HG03175 (cell line): ENCODE results near the gene TBX15.

Experiments used
- ATAC-seq: cut with Tn5 transposase; IDR thresholded peaks from one replicate; pipeline ENCODE4 v1.9.1; 2021; ENCODE audit warnings: mild to moderate bottlenecking, moderate library complexity; ENCODE audit not compliant: unreplicated experiment

Gene TBX15

GRCh38 chr1:118900643-118901440 lies 87.3 kb downstream of the TBX15 start:
- no peak for ATAC-seq

DNA sequence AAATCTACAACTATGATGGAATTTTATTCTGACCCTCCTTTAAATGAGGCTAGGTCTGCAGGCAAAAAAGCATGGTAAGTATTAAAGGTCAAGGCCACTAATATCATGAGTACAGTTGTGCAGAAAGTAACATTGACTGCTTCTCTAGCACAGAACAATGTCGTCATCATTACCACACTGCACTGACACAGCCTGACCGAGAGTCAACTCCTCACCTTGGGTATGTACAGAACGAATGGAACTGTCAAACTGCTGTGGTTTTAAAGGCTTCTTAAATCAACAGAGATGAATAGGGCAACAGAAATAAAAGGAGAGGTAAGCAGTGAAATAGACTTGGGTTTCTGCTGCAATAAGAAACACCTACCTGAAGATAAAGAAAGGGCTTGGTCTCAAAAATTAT lies 88.8 kb downstream of the TBX15 start:
- no peak for ATAC-seq

DNA sequence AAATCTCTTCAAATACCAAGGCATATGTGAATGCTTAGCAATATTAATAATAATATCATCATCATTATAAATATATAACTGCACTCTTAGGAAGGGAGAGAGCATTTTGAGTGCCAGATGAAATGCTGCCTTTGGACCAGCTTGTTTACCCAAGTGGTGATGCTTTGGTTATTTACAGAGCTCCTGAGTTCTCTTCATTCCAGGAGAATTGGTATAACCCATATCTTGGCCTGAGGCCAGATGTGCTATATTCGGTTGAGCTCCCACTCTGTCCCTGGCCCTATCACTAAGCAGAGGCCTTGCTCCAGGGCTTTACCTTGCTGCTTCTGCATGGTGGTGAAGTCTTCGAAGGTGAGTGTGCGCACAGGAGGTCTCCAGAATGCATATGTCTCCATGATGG lies 89.4 kb downstream of the TBX15 start:
- ATAC-seq, result no peak

DNA sequence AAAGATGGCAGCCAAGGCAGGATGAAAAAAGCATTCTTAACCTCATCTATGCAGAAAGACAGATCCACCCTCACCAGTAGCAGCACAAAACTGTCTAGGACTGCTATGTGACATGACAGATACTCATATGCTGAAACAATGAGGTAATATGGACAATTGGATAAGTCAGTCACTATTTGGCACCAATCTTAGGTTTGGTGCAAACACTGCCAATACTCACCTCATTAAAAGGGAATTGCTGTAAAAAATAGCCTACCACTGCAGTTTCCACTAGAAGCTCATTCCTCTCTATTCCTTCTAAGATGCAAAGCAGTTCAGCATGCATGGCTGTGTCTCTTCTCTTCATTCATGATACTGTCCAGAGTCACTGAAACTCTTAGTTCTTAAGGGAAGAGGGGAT lies 91.7 kb downstream of the TBX15 start:
- ATAC-seq, result no peak

DNA sequence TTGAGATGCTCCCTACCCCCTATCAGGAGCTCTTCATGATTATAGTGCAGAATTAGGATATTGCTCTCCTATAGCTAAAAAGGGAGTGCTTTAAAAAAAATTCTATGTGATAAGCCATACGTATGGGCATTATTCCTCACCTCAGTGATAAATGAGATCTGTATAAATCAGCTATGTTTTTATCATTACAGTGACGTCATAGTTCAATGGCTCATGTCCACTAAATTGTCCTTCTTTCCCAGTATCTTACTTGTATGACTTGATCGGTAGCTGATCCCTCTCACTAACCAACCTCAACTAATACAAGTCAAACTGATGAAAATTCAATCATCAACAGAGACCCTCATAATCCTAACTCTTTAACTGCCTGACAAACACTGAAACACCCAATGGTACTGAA lies 93.3 kb downstream of the TBX15 start:
- ATAC-seq, result no peak

- ATAC-seq, result no peak
These were observed 97.2 kb downstream of the TBX15 start for GRCh38 chr1:118890851-118891384.

- no peak for ATAC-seq
These were observed 103.2 kb downstream of the TBX15 start for GRCh38 chr1:118884946-118885345.

GRCh38 chr1:118881751-118882150 lies 106.4 kb downstream of the TBX15 start:
- ATAC-seq, result no peak

- no peak for ATAC-seq
These were observed 109.5 kb downstream of the TBX15 start for GRCh38 chr1:118878661-118879060.

DNA sequence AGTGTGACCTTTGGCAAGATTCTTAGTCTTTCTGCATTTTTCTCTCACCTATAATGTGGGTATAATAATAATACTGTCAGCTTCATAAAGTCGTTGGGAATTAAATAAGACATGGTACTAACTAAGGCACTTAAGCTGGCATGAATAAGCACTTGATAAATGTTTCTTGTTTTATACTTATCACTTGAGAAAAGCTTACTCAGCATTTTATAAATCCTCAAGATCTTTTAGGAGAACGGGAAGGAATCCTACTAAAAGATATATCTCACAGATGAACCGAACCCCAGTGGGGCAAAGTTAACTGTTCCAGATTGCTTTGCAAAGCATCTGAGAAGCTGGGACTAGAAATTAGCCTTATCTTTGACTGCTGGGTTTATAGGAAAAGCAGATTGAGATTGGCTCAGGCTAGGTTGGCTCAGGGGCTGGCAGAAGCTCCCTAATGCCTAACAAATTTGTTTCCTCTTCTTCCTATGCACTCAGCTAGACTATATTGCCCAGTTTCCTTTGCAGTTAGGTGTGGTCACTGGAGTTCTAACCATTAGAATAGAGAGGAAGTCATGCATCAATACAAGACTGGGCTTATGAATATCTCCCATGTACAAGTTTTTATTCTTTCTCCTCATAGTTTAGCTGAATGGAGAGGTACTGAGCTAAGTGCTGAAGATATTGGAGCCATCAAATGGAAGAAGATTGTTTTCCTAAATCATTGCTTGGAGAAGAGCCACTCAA lies 110.3 kb downstream of the TBX15 start:
- ATAC-seq, result no peak

- ATAC-seq, result no peak
These were observed 116.5 kb downstream of the TBX15 start for GRCh38 chr1:118871582-118872171.

- no peak for ATAC-seq
These were observed 119.8 kb downstream of the TBX15 start for GRCh38 chr1:118868387-118868786.

DNA sequence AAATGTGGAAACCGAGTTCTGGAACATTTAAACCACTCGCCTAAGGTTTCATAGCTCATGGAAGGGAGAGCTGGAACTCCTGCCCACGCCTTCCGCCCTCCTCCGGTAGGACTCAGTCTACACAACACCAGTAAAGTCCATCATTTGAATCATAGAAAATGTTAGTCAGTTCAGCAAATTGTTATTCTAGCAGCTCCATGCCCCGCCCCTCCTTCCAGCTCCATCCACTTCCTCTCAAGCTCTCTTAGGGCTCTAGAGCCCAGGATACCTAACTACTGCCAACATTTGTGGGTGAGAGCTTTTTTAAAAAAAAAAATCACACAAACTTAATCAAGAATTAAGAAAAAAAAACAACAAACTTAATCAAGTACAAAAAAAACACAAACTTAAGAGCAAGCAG lies 121.8 kb downstream of the TBX15 start:
- ATAC-seq, result no peak

GRCh38 chr1:118863688-118864087 lies 124.5 kb downstream of the TBX15 start:
- no peak for ATAC-seq

DNA sequence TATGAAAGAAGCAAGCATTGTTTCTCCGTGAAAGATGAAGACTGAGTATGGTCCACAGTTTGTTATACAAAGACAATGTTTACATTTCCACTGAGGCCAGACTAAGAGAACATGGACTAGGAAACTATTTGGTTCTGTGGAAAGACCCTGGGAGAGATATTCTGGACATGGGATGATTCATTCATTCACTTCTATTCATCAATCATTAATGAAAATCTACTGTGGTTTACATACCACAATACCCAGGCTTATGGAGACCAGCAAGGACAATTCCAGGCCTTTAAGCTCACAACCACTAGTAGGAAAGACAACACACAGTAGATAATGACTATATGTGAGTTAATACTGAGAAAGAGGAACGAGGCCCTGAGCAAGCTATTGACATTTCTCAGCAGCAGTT lies 125.4 kb downstream of the TBX15 start:
- peak; percentile 81 for ATAC-seq

DNA sequence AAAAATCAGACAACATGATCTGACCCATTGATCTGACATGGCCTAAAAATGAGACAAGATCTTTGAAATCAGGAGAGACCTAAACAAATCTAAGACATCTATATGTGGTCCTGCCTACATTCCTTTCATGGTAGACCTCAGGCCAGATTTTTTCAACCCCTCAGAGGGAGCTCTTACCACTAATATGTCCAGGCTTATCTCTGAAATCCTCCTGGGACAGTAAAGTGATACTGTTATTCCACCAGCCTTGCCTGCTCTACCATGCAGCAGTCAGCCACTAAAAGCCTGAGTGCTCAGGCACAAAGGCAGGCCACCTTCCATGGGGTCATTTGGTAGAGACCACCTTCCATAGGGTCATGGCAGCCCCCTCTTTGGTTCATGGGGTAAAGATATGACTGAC lies 126.9 kb downstream of the TBX15 start:
- ATAC-seq, result no peak

DNA sequence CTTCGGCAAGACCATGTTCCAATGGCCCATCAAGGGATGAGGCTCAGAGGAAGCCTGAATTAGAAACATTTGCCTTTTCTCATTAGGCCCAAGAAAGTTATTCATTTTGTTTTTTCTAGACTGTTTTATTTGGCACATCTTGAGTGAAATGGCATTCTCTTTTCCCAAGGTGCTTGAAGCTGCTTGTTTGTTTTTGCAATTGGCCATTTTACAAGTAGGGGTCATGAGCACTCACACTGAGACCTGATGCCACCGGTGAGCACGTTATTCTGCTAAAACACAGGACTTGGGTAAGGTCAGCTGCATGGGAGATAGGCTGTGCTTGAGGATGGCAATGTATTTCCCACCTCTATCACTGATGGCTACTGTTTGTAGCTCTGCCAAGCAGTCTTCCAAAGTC lies 128.1 kb downstream of the TBX15 start:
- ATAC-seq, result no peak

GRCh38 chr1:118846443-118846842 lies 141.7 kb downstream of the TBX15 start:
- no peak for ATAC-seq

DNA sequence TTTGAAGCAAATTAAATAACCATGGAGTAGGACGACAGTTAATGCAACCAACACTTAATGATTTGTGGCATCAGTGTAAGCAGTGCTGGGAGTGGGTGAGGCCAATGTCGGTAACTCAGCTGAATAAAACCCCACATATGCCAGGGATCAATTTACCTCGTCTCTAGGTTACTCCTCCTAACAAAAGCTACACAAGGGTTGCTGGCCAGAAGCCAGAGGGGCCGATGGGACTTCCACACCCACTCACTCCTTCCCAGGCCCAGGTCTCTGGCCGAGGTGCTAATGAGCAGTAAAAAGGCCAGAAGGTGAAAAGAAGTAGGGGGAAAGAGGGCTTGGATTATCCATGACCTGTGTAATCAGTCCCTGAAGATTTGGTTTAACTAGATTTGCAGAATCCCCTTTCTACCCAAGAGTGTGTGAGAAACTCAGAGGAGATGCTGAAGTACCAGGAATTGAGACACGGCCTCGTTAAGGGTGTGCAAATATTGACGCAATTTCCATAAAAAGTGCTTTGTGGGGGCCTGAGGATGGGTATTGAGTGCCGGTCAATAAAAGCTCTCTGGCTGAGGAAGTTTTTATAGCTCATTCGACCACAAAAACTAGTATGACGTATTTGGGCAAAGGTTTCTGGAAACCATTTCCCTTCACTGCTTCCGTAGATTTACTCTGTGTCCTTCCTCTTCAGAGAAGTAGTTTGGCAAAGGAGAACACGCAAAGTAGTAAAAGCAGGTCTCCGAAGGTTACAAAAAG lies 145.5 kb downstream of the TBX15 start:
- no peak for ATAC-seq

- no peak for ATAC-seq
These were observed 146.6 kb downstream of the TBX15 start for GRCh38 chr1:118841521-118841920.
